ENCODE results near the gene STAG1. TPM values are rescaled to one million over a fixed set of nuclear protein-coding genes. Genes with fewer than 3 reads are reported as not detected.
"Not testable (repeated sequence)": the region's sequence is repeated elsewhere in the genome, so short reads cannot be mapped to it uniquely, and the experiment has no call there.

The STAG1 gene
- total RNA-seq, 1 donor from 2014 or later: 29.3 TPM

GRCh38 chr3:136651581-136651980 lies 100.6 kb downstream of the STAG1 start:
- DNase-seq (ENCODE audit: low read depth): no peak

DNA sequence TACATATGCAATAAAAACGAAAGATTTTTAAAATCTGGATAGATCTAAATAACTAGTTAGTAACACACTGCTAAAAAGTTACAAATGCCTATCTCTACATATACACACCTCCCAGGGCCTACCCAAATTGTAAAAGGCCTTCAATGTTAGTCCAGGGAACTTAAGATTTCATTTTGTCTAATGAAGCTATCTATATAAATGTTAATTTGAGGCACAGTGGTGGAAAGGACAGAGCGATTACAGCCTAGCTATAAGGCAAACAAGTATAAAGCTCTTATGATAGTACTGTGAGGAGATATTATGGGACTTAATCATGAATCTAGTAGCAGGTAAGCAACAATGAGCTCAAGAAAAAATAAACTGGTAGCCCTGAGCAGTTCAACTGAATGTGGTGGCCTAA lies 101.7 kb downstream of the STAG1 start:
- DNase-seq (ENCODE audit: low read depth): no peak

DNA sequence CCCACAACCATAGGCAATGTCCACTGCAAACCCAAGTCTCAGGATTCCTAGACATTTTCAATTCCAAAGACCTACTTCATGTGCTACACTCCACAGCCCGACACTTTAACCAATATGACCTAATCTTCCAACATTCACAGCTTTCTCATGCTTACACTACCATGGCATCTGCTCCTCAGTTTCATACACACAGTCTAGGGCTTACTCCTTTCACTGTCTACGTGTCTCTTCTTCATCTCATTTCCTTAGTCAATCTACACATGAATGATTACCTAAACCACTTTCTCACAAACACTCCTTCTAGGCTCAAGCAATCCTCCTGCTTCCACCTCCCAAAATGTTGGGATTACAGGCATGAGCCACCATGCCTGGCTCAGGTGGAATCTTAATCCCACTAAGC lies 106.3 kb downstream of the STAG1 start:
- DNase-seq (ENCODE audit: low read depth): no peak

DNA sequence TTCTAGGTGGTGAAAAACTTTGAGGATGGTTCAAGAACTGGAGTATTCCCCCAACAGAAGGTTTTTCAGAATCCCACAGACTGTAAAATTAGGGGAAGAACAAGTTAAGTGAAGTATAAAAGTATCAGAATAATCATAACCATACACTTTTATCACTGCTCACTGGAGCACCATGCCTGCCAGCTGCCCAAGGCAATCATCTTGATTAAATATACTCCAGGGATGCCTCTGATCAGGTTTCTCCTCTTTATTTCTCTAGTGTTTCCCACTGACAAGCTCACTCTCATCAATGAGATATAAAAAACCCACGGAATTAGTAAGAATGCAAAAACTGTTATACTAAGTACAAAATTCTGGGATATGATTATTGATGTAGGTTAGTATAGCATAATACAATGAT lies 108.0 kb downstream of the STAG1 start:
- DNase-seq (ENCODE audit: low read depth): peak; percentile 22

- not testable (repeated sequence) for DNase-seq (ENCODE audit: low read depth)
These were observed 108.8 kb downstream of the STAG1 start for GRCh38 chr3:136643380-136643779.

DNA sequence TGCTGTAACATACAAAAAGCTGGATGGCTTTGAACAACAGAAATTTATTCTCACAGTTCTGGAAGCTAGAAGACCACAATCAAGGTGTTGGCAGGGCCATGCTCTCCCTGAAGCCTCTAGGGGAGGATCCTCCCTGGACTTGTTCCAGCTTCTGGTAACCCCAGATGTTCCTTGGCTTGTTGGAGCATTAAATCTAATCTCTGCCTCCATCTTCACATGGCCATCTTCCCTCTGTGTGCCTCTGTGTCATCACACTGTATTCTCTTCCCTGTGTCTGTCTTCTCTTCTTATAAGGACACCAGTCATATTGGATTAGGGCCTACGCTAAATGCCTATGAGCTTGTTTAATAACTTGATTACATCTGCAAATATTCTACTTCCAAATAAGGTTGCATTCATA lies 109.5 kb downstream of the STAG1 start:
- DNase-seq (ENCODE audit: low read depth): no peak

DNA sequence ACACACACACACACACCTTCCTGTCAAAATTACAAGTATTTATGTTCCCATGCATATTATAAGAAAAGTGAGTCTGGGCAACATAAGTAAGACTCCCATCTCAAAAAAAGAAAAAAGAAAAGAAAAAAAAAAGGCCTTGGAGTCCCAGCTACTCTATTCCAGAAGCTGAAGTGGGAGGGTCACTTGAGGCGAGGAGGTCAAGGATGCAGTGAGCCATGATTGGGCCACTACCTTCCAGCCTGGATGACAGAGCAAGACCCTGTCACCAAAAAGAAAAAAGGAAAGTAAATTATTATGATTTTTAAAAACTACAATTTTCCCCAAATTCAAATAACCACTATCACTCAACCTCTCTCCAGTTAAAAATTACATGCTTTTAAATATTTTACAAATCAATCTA lies 113.1 kb downstream of the STAG1 start:
- DNase-seq (ENCODE audit: low read depth): no peak

DNA sequence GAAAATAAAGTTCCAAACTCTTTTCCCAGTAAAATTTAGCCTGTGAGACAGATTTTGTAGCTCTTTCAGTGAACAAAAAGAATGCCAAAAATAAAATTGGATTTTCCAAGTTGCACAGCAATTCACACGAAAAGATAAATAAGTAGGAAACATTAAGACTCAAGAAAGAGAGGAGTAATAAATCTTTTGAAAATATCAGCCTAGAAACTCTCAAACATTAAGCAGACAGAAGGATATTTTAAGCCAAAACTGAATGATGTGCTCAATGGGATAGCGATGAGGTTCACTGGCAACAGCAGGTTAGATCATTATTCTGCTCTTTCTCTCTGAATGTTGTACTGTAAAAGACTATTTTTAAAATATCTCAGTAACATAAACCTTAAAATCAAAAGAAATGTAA lies 115.0 kb downstream of the STAG1 start:
- no peak for DNase-seq (ENCODE audit: low read depth)

DNA sequence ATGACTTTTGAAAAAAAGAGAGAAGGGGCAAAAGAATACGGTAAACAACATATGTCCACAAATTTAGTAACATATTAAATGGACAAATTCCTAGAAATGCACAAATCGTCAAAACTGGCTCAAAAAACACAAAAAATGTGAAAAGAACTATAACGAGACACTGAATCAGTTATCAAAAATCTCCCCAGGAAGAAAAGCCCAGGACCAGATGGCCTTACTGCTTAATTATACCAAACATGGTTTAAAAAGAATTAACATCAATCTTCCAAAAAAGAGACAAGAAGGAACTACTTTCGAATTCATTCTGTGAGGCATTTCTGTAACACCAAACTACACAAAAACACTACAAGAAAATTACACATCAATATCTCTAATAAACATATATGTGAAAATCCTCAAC lies 117.4 kb downstream of the STAG1 start:
- no peak for DNase-seq (ENCODE audit: low read depth)

DNA sequence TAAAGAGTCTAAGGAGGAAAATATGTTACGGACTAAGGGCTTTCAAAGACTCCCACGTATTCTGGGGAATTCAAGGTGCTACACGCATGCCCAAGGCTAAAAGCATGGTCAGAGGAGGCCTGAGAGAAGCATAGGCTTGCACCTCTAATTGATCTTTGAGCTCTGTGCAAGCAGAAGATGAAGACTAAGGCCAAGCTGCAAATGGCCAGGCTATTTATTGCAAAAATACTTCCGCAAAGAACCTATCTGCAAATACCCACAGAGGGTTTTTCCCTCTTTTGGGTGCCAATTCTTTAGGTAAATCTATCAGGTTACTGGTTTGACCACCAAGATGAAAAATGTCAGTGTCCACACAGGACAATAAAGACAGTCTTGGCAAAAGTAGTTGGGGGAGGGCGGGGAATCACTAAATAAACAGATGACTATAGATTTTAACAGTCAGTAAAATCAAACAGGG lies 119.5 kb downstream of the STAG1 start:
- DNase-seq (ENCODE audit: low read depth): no peak

DNA sequence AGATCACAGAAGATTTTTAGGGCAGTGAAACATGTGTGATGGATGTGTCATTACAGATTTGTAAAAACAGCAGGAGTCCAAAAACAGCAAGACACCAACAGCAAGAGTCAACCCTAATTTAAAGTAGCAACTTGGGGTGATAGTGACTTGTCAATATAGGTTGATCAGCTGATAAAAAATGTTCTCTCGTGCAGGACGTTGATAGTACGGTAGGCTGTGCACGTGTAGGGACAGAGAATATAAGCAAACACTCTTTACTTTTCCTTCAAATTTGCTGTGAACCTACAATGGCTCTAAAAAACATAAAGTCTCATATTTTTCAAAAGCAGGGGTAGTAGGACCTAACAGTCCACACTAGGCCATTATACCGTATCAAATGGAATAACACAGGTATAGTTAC lies 120.8 kb downstream of the STAG1 start:
- DNase-seq (ENCODE audit: low read depth): peak; percentile 4

GRCh38 chr3:136630915-136631314 lies 121.3 kb downstream of the STAG1 start:
- DNase-seq (ENCODE audit: low read depth): peak; percentile 7

- DNase-seq (ENCODE audit: low read depth): no peak
These were observed 125.7 kb downstream of the STAG1 start for GRCh38 chr3:136626493-136626892.

GRCh38 chr3:136624894-136625815 lies 127.0 kb downstream of the STAG1 start:
- DNase-seq (ENCODE audit: low read depth): peak; percentile 11

DNA sequence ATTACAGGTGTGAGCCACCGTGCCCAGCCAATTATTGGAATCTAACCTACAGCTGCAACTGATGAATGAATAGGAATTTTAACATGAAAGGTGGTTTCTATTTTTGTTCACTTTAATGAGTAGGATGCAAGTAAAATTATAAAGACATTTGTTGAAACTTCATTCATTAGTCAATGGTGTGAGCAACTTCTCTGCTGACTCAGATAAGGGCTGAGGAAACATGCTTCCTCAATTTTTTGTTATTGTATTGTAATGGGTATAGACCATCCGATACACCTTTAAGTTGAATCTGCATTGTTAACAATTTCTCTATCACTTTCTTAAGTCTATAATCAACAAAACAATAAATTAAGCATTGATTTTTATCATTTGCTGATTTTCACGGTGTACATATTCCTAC lies 127.8 kb downstream of the STAG1 start:
- no peak for DNase-seq (ENCODE audit: low read depth)

DNA sequence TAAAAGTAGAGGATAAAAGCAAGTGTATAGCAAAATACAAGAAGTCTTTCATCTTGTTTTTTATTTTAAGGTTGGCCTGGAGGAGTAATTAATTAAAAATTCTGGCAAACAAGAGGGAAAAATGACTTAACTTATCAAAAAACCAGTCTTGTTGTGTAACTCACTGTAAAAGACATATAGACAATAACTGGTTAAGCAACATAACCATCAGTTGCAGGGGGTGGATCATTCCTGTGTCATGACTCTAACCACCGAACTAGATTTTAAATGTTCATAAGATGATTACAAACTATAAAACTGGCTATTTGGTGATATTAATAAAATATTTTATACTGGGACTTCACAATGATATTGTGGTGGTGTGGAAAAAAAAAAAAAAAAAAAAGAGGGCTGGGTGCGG lies 130.6 kb downstream of the STAG1 start:
- no peak for DNase-seq (ENCODE audit: low read depth)

DNA sequence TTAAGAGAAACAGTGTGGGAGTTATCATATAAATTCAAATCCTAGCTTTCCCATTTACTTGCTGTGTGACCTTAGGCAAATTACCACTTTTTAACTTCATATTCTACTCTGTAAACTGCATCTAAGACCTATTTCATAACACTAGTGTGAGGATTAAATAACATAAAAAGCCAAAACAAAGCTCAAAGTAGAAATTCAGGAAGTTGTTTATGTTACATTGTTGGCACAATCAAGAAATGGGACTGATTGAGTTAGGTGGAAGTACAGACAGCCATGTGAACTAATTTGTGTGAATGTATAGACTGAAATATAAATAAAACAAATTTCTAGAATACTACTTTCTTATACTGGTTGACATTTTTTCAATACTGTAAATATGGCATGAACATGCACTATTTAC lies 131.7 kb downstream of the STAG1 start:
- DNase-seq (ENCODE audit: low read depth): no peak

DNA sequence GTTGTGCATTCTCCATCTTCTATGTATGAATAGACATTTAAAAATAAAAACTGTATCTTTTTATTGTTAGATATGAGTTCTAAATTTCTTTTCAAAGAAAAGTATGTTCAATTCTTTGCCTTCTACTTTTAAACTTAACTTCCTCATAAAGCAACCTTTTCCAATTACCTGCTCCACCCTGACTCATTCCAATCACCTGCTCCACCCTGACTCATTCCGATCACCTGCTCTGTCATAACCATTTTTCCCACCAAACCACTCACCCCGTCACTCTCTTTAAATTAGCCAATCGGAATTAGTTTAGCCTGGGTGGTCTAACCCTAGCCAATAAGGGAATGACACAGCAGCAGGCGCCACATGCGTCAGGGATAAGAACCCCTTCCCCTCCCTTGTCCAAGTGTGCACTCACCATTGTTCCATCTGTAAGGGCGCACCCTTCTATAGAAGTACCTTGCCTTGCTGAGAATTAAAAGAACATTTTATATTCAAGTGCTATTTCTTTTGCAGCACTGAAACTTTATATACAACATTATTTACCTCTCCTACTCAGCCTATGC lies 134.1 kb downstream of the STAG1 start:
- not testable (repeated sequence) for DNase-seq (ENCODE audit: low read depth)

DNA sequence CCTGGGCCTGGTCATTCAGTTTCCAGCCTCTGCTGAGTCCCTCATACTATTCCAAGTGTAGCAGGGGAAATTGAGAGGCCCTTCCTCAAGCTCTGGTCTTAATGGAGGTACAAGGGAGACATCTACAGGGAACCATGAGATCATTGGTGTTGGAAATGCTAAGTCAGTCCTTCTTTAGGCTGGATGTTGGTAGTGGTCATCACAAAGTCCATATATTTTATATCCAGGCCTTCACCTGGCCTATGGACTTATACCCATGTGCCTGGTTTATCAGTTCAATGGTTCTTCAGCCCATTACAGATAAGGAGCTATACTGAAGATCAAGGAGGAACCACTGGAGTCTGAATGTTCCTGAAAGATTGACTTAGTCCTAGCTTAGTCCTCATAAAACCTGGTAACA lies 135.0 kb downstream of the STAG1 start:
- no peak for DNase-seq (ENCODE audit: low read depth)

DNA sequence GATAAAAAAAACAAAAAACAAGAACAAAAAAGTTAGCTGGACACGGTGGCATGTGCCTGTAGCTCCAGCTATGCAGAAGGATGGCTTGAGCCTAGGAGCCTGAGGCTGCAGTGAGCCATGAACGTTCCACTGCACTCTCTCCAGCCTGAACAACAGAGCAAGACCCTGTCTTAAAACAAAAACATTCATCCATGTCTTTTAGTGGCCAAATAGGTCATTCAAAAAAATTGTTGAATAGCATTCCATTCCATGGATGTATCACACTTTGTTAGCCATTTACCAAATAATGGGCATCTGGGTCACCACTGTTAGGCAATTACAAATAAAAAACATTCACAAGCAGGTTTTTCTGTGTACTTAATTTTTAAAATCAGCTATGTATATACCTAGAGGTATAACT lies 139.7 kb downstream of the STAG1 start:
- DNase-seq (ENCODE audit: low read depth): no peak

- DNase-seq (ENCODE audit: low read depth): no peak
These were observed 145.2 kb downstream of the STAG1 start for GRCh38 chr3:136606990-136607389.

- not testable (repeated sequence) for DNase-seq (ENCODE audit: low read depth)
These were observed 146.0 kb downstream of the STAG1 start for GRCh38 chr3:136606216-136606615.

GRCh38 chr3:136604961-136605360 lies 147.2 kb downstream of the STAG1 start:
- no peak for DNase-seq (ENCODE audit: low read depth)

All from myocyte (in vitro differentiated cells).